Measurements from ENCODE around the gene UGGT2. TPM values are rescaled to one million over a fixed set of nuclear protein-coding genes. Genes with fewer than 3 reads are reported as not detected.
A peak's percentile ranks its signal among the peaks of the same experiment; 100 is the strongest.

The UGGT2 gene
- total RNA-seq, 1 donor from 2014 or later, result 40.3 TPM

- Mint-ChIP-seq H3K4me1 (ENCODE audit: low read depth) (no peaks in the 10 kb centered on the region), H3K9me3 (ENCODE audit: low read depth) (no peaks in the 10 kb centered on the region), H3K27ac (ENCODE audit: unreplicated experiment) (no peak overlapping the region), H3K27me3 (ENCODE audit: low read depth) (peaks cover 61% of the 10 kb centered on the region), H3K4me3 (ENCODE audit: unreplicated experiment) (no peak overlapping the region), H3K36me3 (ENCODE audit: low read depth) (peaks cover 2% of the 10 kb centered on the region)
- TF ChIP-seq, protein P1, sequence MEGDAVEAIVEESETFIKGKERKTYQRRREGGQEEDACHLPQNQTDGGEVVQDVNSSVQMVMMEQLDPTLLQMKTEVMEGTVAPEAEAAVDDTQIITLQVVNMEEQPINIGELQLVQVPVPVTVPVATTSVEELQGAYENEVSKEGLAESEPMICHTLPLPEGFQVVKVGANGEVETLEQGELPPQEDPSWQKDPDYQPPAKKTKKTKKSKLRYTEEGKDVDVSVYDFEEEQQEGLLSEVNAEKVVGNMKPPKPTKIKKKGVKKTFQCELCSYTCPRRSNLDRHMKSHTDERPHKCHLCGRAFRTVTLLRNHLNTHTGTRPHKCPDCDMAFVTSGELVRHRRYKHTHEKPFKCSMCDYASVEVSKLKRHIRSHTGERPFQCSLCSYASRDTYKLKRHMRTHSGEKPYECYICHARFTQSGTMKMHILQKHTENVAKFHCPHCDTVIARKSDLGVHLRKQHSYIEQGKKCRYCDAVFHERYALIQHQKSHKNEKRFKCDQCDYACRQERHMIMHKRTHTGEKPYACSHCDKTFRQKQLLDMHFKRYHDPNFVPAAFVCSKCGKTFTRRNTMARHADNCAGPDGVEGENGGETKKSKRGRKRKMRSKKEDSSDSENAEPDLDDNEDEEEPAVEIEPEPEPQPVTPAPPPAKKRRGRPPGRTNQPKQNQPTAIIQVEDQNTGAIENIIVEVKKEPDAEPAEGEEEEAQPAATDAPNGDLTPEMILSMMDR (IDR thresholded peaks at IDR 0.05), result no peak
- DNase-seq (ENCODE audit: low spot score), result no peak
These were observed 28.7 kb upstream of the UGGT2 start for GRCh38 chr13:96081888-96082287.

DNA sequence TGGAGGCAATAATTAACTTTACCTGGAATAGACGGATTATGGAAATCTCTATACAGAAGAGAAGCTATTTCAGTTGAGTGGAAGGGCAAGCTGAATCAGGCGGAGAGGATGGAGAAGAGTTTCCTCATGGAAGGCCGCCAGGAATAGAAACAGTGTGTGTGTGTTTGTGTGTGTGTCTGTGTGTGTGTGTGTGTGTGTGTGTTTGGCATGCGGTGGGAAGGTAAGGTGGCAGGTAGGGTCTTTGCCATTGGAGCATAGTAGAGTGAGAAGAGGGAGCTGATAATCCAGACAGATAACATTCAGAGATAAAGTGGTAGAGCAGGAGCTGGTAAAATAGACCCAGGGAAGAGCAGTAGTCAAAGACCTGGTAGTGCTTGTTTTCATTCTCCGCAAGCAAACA is 27.5 kb upstream of the UGGT2 start:
- Mint-ChIP-seq H3K4me3 (ENCODE audit: unreplicated experiment) (no peak overlapping the region), H3K27ac (ENCODE audit: unreplicated experiment) (no peak overlapping the region), H3K36me3 (ENCODE audit: low read depth) (peaks cover under 1% of the 10 kb centered on the region), H3K9me3 (ENCODE audit: low read depth) (no peaks in the 10 kb centered on the region), H3K4me1 (ENCODE audit: low read depth) (no peaks in the 10 kb centered on the region), H3K27me3 (ENCODE audit: low read depth) (peaks cover 58% of the 10 kb centered on the region)
- TF ChIP-seq, protein P1 (IDR thresholded peaks at IDR 0.05), result no peak
- DNase-seq (ENCODE audit: low spot score), result no peak

- no peak overlapping the region for H3K4me3 Mint-ChIP-seq (ENCODE audit: unreplicated experiment)
- TF ChIP-seq, protein P1 (IDR thresholded peaks at IDR 0.05), result peak; percentile 81
- no peak overlapping the region for H3K27ac Mint-ChIP-seq (ENCODE audit: unreplicated experiment)
- H3K4me1 Mint-ChIP-seq (ENCODE audit: low read depth), result no peaks in the 10 kb centered on the region
- H3K36me3 Mint-ChIP-seq (ENCODE audit: low read depth), result no peaks in the 10 kb centered on the region
- peaks cover 51% of the 10 kb centered on the region for H3K27me3 Mint-ChIP-seq (ENCODE audit: low read depth)
- H3K9me3 Mint-ChIP-seq (ENCODE audit: low read depth), result no peaks in the 10 kb centered on the region
- DNase-seq (ENCODE audit: low spot score), result no peak
These were observed 22.8 kb upstream of the UGGT2 start for GRCh38 chr13:96075953-96076543.

DNA sequence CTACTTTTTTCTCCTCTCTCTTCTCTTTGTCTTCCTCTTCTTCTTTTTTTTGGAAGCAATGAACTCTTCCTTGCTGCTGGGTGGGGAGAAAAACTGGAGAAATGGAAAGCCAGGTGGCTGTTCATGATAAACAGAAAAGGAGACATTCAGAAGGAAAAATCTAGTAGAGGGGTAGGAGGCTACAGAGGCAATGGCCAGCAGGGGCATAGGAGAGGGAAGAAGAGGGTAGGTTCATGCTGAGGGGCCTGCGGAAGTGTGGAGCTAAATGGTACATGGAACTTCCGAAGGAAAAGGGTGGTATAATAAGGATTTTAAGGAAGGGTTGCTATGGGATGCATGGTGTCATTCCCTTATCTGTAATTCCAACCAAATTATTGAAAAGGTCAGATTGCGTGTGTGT is 19.2 kb upstream of the UGGT2 start:
- Mint-ChIP-seq H3K36me3 (ENCODE audit: low read depth) (no peaks in the 10 kb centered on the region), H3K27me3 (ENCODE audit: low read depth) (peaks cover 43% of the 10 kb centered on the region), H3K27ac (ENCODE audit: unreplicated experiment) (no peak overlapping the region), H3K4me1 (ENCODE audit: low read depth) (no peaks in the 10 kb centered on the region), H3K4me3 (ENCODE audit: unreplicated experiment) (no peak overlapping the region), H3K9me3 (ENCODE audit: low read depth) (no peaks in the 10 kb centered on the region)
- no peak for DNase-seq (ENCODE audit: low spot score)
- TF ChIP-seq, protein P1 (IDR thresholded peaks at IDR 0.05), result no peak

GRCh38 chr13:96071504-96071903 is 18.3 kb upstream of the UGGT2 start:
- no peak overlapping the region for H3K27ac Mint-ChIP-seq (ENCODE audit: unreplicated experiment)
- DNase-seq (ENCODE audit: low spot score), result no peak
- H3K4me3 Mint-ChIP-seq (ENCODE audit: unreplicated experiment), result no peak overlapping the region
- H3K36me3 Mint-ChIP-seq (ENCODE audit: low read depth), result no peaks in the 10 kb centered on the region
- TF ChIP-seq, protein P1 (IDR thresholded peaks at IDR 0.05), result no peak
- H3K9me3 Mint-ChIP-seq (ENCODE audit: low read depth), result no peaks in the 10 kb centered on the region
- H3K27me3 Mint-ChIP-seq (ENCODE audit: low read depth), result peaks cover 34% of the 10 kb centered on the region
- H3K4me1 Mint-ChIP-seq (ENCODE audit: low read depth), result no peaks in the 10 kb centered on the region

Data from chondrocyte (in vitro differentiated cells).